WTC11 (cell line): Measurements from ENCODE around the gene CD8B. TPM values are rescaled to one million over a fixed set of nuclear protein-coding genes. Genes with fewer than 3 reads are reported as not detected.

Experiments
- ATAC-seq: fragments of 200-7000 bp; cut with Tn5 transposase; 2 replicates; pipeline ENCODE4 v1.10.0; 2021; ENCODE audit warnings: mild to moderate bottlenecking, moderate library complexity
- CTCF ChIA-PET: fragments of 300-600 bp; sonication (Branson Sonifier 250); formaldehyde crosslinking; loops from one replicate; lab custom pipeline; 2021; ENCODE audit warnings: antibody characterized with exemption; lab: Charles Lee
- POLR2A ChIA-PET: fragments of 350-600 bp; sonication (Branson Sonifier 250); formaldehyde crosslinking; loops from one replicate; lab custom pipeline; 2021; ENCODE audit warnings: antibody characterized with exemption; lab: Charles Lee
- DNase-seq: peaks from one replicate; pipeline ENCODE4 v3.0.0; 2021; ENCODE audit warnings: low spot score
- H3K27ac Mint-ChIP-seq: 2 replicates; pipeline ENCODE4 v1.8.0; 2021; ENCODE audit warnings: mixed read lengths
- H3K27me3 Mint-ChIP-seq: 2 replicates; pipeline ENCODE4 v1.8.0; 2021; ENCODE audit warnings: low read depth, mild to moderate bottlenecking, moderate library complexity, mixed read lengths
- H3K36me3 Mint-ChIP-seq: 2 replicates; pipeline ENCODE4 v1.8.0; 2021; ENCODE audit warnings: mixed read lengths
- H3K4me1 Mint-ChIP-seq: 2 replicates; pipeline ENCODE4 v1.8.0; 2022; ENCODE audit warnings: mixed read lengths
- H3K4me3 Mint-ChIP-seq: 2 replicates; pipeline ENCODE4 v1.8.0; 2021; ENCODE audit warnings: mild to moderate bottlenecking, moderate library complexity, mixed read lengths
- H3K9me3 Mint-ChIP-seq: 2 replicates; pipeline ENCODE4 v1.8.0; 2021; ENCODE audit warnings: mixed read lengths
- MYBL2 ChIP-seq: sonication (generic); formaldehyde crosslinking; IDR thresholded peaks from 2 replicates; pipeline ENCODE4 v1.8.1; 2023; ENCODE audit warnings: mild to moderate bottlenecking, moderate library complexity, missing genetic modification reagents
- SOX15 ChIP-seq: fragments of 250-450 bp; sonication (Bioruptor Pico); IDR thresholded peaks from 2 replicates; pipeline ENCODE4 v1.9.0; 2021; ENCODE audit warnings: mild to moderate bottlenecking
- total RNA-seq: library from RNA; stranded (reverse); gene quantifications from 3 replicates; pipeline ENCODE4 v1.2.3, GENCODE V29; 2021
- TF ChIP-seq, protein P1 (sequence below): sonication (generic); formaldehyde crosslinking; IDR thresholded peaks from 2 replicates; pipeline ENCODE4 v1.8.1; 2023; ENCODE audit warnings: mild to moderate bottlenecking, missing genetic modification reagents, moderate library complexity

Gene CD8B
- total RNA-seq, 1 experiment from 2014 or later, result 0.70 TPM

DNA sequence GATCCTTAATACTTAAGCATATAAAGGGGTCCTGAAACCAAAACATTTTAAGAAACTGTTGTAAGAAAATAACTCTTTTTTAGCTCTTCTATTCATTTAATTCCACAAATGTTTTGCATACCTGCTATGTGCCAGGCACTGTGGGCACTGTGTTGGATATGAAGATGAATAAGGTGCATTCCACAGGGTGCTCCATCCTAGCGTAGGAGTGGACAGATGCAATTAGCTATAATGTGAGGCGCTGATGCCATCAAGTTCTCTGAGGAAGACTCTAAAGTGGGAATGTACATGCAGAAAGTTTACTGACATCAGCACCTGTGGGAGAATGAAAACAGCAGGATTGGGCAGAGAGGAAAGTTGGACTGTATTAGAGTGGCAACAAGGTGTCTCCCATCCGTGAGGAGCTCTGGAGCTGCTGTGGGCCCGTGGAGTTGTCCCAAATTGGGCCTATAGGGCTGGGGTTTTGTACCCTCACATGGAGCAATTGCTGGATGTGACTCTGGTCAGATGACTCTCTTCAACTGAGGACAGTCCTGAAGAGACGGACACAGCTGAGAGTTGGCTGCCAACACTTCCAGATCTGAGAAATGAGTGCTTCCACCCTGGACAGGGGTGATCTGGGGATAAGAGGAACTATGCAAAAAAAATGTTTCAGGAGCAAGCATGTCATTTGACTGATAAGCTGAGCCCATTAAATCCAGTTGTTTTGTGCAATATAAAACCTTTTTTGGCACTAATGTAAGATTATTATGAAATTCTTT lies 93.3 kb downstream of the CD8B start:
- ChIA-PET POLR2A (no interaction called here), CTCF (no interaction called here)
- no peaks in the 10 kb centered on the region for H3K27me3 Mint-ChIP-seq
- DNase-seq (no peak), ATAC-seq (no peak)
- peaks cover 60% of the 10 kb centered on the region for H3K36me3 Mint-ChIP-seq
- TF ChIP-seq MYBL2 (no peak), SOX15 (CRISPR knock-in tag) (no peak)
- TF ChIP-seq, protein P1, sequence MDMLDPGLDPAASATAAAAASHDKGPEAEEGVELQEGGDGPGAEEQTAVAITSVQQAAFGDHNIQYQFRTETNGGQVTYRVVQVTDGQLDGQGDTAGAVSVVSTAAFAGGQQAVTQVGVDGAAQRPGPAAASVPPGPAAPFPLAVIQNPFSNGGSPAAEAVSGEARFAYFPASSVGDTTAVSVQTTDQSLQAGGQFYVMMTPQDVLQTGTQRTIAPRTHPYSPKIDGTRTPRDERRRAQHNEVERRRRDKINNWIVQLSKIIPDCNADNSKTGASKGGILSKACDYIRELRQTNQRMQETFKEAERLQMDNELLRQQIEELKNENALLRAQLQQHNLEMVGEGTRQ (CRISPR knock-in tag), result no peak
- no peak overlapping the region for H3K27ac Mint-ChIP-seq
- H3K9me3 Mint-ChIP-seq, result no peaks in the 10 kb centered on the region
- no peak overlapping the region for H3K4me3 Mint-ChIP-seq
- H3K4me1 Mint-ChIP-seq, result peaks cover 5% of the 10 kb centered on the region

Other genes starting within 250 kb of the CD8B start
- 6.8 to 9.0 TPM (median 8.0 TPM) in 3 replicates for gene RNF103, start 238.0 kb downstream of the CD8B start, total RNA-seq
- gene RMND5A, start 141.6 kb downstream of the CD8B start, total RNA-seq, result 54.4 to 55.4 TPM (median 54.5 TPM) in 3 replicates
- gene CD8A, start 71.0 kb downstream of the CD8B start, total RNA-seq, result 0.27 to 0.44 TPM (median 0.30 TPM) in 3 replicates
- gene RGPD1, start 80.2 kb upstream of the CD8B start, total RNA-seq, result 3.8 to 6.4 TPM (median 5.0 TPM) in 3 replicates
- gene PLGLB1, start 160.0 kb upstream of the CD8B start, total RNA-seq, result 0.44 to 0.55 TPM (median 0.52 TPM) in 3 replicates